Glutamatergic neuron (in vitro differentiated cells): ENCODE data around the gene DNER. TPM values are rescaled to one million over a fixed set of nuclear protein-coding genes. Genes with fewer than 3 reads are reported as not detected.

ENCODE experiments used
- DNase-seq: peaks from one replicate; pipeline ENCODE4 v3.0.0; 2022
- H3K27ac Mint-ChIP-seq: one replicate; pipeline ENCODE4 v1.8.0; 2020; ENCODE audit warnings: mild to moderate bottlenecking, mixed read lengths, inconsistent platforms; ENCODE audit not compliant: unreplicated experiment
- H3K27me3 Mint-ChIP-seq: one replicate; pipeline ENCODE4 v1.8.0; 2020; ENCODE audit warnings: mild to moderate bottlenecking, moderate library complexity, mixed read lengths, inconsistent platforms; ENCODE audit not compliant: unreplicated experiment
- H3K36me3 Mint-ChIP-seq: one replicate; pipeline ENCODE4 v1.8.0; 2020; ENCODE audit warnings: mild to moderate bottlenecking, mixed read lengths, inconsistent platforms; ENCODE audit not compliant: unreplicated experiment
- H3K4me1 Mint-ChIP-seq: one replicate; pipeline ENCODE4 v1.8.0; 2020; ENCODE audit warnings: mild to moderate bottlenecking, low read depth, mixed read lengths, inconsistent platforms; ENCODE audit not compliant: unreplicated experiment
- H3K4me3 Mint-ChIP-seq: one replicate; pipeline ENCODE4 v1.8.0; 2020; ENCODE audit warnings: mild to moderate bottlenecking, mixed read lengths, inconsistent platforms; ENCODE audit not compliant: unreplicated experiment
- H3K9me3 Mint-ChIP-seq: one replicate; pipeline ENCODE4 v1.8.0; 2020; ENCODE audit warnings: mild to moderate bottlenecking, moderate library complexity, mixed read lengths, inconsistent platforms; ENCODE audit not compliant: unreplicated experiment
- CTCF ChIP-seq: fragments of 200-600 bp; sonication (generic); IDR thresholded peaks from one replicate; pipeline ENCODE4 v1.5.0; 2021; ENCODE audit not compliant: partially characterized antibody, unreplicated experiment
- total RNA-seq: library from RNA; stranded (reverse); fragmentation: NEBNext Ultra II Directional; extraction: Animal tissue kit (Norgen Biotek cat#: 25700); gene quantifications from one replicate; pipeline ENCODE4 v1.2.1, GENCODE V29; 2021; ENCODE audit not compliant: unreplicated experiment

The DNER gene
- total RNA-seq, 1 donor from 2014 or later: 36.0 TPM

- no peak overlapping the region for H3K4me3 Mint-ChIP-seq
- no peak overlapping the region for H3K27ac Mint-ChIP-seq
- H3K27me3 Mint-ChIP-seq: no peaks in the 10 kb centered on the region
- no peaks in the 10 kb centered on the region for H3K9me3 Mint-ChIP-seq
- TF ChIP-seq CTCF: no peak
- H3K36me3 Mint-ChIP-seq: peaks cover 5% of the 10 kb centered on the region
- DNase-seq: no peak
- H3K4me1 Mint-ChIP-seq: no peaks in the 10 kb centered on the region
Observed at GRCh38 chr2:229346816-229347540, 367.4 kb downstream of the DNER start.

GRCh38 chr2:229344955-229345354 lies 369.4 kb downstream of the DNER start:
- DNase-seq: no peak
- peaks cover 2% of the 10 kb centered on the region for H3K4me1 Mint-ChIP-seq
- no peaks in the 10 kb centered on the region for H3K9me3 Mint-ChIP-seq
- H3K36me3 Mint-ChIP-seq: no peaks in the 10 kb centered on the region
- TF ChIP-seq CTCF: no peak
- no peaks in the 10 kb centered on the region for H3K27me3 Mint-ChIP-seq
- H3K4me3 Mint-ChIP-seq: no peak overlapping the region
- H3K27ac Mint-ChIP-seq: no peak overlapping the region

GRCh38 chr2:229344151-229344551 lies 370.2 kb downstream of the DNER start:
- H3K4me1 Mint-ChIP-seq: peaks cover 2% of the 10 kb centered on the region
- TF ChIP-seq CTCF: no peak
- H3K27me3 Mint-ChIP-seq: no peaks in the 10 kb centered on the region
- H3K27ac Mint-ChIP-seq: no peak overlapping the region
- H3K36me3 Mint-ChIP-seq: no peaks in the 10 kb centered on the region
- no peak overlapping the region for H3K4me3 Mint-ChIP-seq
- no peaks in the 10 kb centered on the region for H3K9me3 Mint-ChIP-seq
- no peak for DNase-seq

GRCh38 chr2:229343661-229344060 lies 370.7 kb downstream of the DNER start:
- no peaks in the 10 kb centered on the region for H3K9me3 Mint-ChIP-seq
- H3K4me1 Mint-ChIP-seq: peaks cover 2% of the 10 kb centered on the region
- no peaks in the 10 kb centered on the region for H3K27me3 Mint-ChIP-seq
- H3K36me3 Mint-ChIP-seq: no peaks in the 10 kb centered on the region
- no peak overlapping the region for H3K27ac Mint-ChIP-seq
- DNase-seq: no peak
- no peak overlapping the region for H3K4me3 Mint-ChIP-seq
- no peak for TF ChIP-seq CTCF

- DNase-seq: peak; percentile 60
- Mint-ChIP-seq H3K4me1 (peaks cover 2% of the 10 kb centered on the region), H3K27me3 (no peaks in the 10 kb centered on the region), H3K4me3 (no peak overlapping the region), H3K36me3 (no peaks in the 10 kb centered on the region), H3K27ac (no peak overlapping the region), H3K9me3 (no peaks in the 10 kb centered on the region)
- peak; percentile 39 for TF ChIP-seq CTCF
Observed at GRCh38 chr2:229342376-229342775, 372.0 kb downstream of the DNER start.
